GM19043 (cell line): ENCODE results near the gene LMF2.
A peak's percentile ranks its signal among the peaks of the same experiment; 100 is the strongest.
"Not testable (repeated sequence)": the region's sequence is repeated elsewhere in the genome, so short reads cannot be mapped to it uniquely, and the experiment has no call there.

Experiments used
- ATAC-seq: cut with Tn5 transposase; IDR thresholded peaks from one replicate; pipeline ENCODE4 v1.9.1; 2021; ENCODE audit warnings: low read depth; ENCODE audit not compliant: unreplicated experiment

LMF2 gene

GRCh38 chr22:50524676-50525103 lies 17.2 kb upstream of the LMF2 start:
- no peak for ATAC-seq

DNA sequence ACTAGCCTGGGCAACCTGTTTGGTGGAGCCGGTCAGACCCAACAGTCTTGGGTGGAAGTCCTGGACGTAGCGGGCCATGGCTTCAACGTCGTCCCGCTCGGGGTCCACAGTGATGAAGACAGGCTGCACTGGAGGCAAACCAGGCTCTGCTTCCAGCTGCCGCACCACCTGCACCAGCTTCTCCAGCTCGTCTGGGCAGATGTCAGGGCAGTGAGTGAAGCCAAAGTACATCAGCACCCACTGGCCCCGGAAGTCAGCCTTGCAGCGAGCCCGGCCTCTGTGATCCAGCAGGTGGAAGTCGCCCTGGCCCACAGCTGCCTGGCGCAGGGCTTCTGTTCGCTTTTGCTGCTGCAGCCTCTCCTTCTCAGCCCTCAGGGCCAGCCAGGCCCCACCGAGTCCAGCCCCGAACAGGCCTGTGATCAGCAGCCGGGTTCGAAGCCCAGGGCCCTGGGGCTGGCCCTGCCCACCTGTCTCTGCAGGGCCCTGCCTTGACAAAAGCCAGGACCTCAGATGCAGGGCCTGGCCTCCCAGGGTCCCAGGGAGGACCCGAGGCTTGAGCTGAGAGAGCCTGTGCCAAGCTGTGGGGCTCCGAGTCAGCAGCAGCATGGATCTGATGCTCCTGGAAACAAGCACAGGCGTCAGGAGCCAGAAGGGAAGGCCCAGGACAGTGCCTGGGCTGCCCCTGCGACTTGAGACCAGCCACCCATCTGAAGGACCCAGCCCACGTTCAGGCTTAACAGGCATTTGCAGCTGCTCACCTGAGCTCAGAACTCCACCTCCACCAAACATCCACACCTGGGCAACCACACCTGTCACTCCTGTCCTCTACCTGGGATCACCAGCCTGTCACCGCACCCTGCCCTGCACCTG lies 16.5 kb upstream of the LMF2 start:
- no peak for ATAC-seq

GRCh38 chr22:50523458-50523805 lies 15.9 kb upstream of the LMF2 start:
- ATAC-seq = no peak

DNA sequence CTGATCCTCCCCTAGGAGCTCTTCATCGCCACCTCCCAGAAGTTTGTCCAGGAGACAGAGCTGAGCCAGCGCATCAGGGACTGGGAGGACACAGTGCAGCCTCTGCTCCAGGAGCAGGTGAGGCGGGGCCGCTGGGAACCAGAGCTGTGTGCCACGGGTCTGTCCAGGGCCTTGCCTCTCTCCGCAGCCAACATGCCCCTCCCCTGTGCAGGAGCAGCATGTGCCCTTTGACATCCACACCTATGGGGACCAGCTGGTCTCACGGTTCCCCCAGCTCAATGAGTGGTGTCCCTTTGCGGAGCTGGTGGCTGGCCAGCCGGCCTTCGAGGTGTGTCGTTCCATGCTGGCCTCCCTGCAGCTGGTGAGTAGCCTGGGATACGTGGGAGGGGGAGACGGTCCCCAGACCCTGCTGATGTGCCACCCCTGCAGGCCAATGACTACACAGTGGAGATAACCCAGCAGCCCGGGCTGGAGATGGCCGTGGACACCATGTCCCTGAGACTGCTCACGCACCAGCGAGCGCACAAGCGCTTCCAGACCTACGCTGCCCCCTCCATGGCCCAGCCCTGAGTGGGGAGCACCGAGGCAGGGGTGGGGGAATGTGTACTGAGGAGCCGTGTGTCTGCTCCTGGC lies 15.4 kb upstream of the LMF2 start:
- no peak for ATAC-seq

DNA sequence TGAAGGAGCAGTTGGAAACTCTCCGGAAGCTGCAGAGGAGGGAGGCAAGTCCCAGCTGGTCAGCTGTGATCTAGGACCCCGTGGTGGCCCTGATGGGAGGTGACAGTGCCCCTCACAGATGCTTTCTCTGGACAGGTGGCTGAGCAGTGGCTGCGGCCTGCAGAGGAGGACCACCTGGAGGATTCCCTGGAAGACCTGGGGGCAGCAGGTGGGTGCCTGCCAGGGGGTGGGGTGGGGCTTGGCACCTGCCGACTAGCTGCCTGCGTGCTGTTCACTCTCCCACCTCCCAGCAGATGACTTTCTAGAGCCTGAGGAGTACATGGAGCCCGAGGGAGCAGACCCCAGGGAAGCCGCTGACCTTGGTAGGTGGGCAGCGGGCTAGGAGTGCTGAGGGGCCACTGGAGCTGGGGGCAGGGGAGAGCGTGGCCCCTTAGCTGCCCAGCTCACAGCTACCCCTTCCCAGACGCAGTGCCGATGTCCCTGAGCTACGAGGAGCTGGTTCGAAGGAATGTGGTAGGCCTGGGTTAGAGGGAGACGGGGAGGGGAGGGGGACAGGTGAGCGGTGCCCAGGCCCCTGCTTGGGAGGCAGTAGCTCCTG lies 14.8 kb upstream of the LMF2 start:
- no peak for ATAC-seq

DNA sequence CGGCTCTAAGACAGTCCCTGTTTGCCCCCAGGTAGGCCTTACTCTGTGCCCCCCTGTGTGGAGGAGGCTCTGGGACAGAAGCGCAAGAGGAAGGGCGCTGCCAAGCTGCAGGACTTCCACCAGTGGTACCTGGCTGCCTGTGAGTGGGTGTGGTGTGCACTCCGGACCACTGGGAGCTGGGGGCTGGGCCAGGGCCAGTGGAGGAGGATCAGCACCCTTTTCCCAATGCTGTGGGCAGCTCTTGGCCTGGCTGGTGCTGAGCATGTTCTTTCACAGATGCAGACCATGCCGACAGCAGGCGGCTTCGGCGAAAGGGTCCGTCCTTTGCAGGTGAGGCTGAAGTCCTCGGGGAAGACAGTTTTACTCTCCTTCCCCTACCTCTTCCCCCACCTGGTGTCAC lies 14.2 kb upstream of the LMF2 start:
- ATAC-seq = no peak

GRCh38 chr22:50520826-50521453 lies 13.4 kb upstream of the LMF2 start:
- ATAC-seq = no peak

- not testable (repeated sequence) for ATAC-seq
These were observed 12.7 kb upstream of the LMF2 start for GRCh38 chr22:50520184-50520583.

- no peak for ATAC-seq
These were observed 11.6 kb upstream of the LMF2 start for GRCh38 chr22:50519151-50519550.

DNA sequence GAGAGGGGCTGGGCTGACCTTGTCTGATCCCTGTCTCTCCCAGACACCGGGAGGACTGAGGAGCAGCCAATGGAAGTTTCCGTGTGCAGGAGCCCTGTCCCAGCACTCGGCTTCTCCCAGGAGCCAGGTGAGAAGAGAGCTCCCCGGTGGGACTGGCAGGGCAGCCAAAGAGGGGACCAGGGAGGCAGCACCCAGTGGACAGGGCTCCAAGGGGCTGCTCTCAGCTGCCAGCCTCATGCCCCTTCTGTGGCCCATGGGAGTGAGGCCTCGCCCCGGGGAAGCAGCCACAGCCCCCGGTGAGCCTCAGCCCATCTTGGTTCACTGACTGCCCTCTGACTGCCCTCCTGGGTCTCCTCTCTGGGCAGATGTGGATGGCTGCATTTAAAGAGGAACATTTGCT lies 11.1 kb upstream of the LMF2 start:
- ATAC-seq = no peak

- no peak for ATAC-seq
These were observed 10.2 kb upstream of the LMF2 start for GRCh38 chr22:50517495-50518260.

DNA sequence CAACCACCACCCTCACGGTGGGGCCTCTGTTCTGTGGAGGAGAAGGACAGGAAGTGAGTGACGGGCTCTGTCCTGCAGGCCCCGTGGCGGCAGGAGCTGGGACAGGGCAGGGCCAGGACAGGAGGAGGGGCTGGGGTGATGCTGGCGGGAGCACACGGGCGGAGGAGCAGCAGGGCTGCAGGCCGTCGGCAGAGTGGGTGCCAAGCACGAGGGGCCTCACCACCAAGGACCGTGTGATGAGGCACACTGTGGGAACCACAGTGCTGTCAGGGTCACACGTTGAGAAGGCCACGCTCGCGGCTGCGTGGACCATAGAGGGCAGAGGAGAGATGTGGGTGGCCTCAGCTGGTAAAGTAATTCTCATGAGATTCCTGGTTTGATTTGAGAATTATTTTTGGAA lies 9.4 kb upstream of the LMF2 start:
- no peak for ATAC-seq

GRCh38 chr22:50516068-50516467 lies 8.6 kb upstream of the LMF2 start:
- no peak for ATAC-seq

- ATAC-seq = no peak
These were observed 5.7 kb upstream of the LMF2 start for GRCh38 chr22:50513175-50513574.

GRCh38 chr22:50508897-50509296 lies 1.4 kb upstream of the LMF2 start:
- no peak for ATAC-seq

- peak; percentile 75 for ATAC-seq
These were observed 736 bp upstream of the LMF2 start, which contains the start of gene NCAPH2 for GRCh38 chr22:50507991-50508884. Gene NCAPH2 (plus strand): TSS chr22:50508224. CDS start chr22:50508338, 114 bp downstream.

DNA sequence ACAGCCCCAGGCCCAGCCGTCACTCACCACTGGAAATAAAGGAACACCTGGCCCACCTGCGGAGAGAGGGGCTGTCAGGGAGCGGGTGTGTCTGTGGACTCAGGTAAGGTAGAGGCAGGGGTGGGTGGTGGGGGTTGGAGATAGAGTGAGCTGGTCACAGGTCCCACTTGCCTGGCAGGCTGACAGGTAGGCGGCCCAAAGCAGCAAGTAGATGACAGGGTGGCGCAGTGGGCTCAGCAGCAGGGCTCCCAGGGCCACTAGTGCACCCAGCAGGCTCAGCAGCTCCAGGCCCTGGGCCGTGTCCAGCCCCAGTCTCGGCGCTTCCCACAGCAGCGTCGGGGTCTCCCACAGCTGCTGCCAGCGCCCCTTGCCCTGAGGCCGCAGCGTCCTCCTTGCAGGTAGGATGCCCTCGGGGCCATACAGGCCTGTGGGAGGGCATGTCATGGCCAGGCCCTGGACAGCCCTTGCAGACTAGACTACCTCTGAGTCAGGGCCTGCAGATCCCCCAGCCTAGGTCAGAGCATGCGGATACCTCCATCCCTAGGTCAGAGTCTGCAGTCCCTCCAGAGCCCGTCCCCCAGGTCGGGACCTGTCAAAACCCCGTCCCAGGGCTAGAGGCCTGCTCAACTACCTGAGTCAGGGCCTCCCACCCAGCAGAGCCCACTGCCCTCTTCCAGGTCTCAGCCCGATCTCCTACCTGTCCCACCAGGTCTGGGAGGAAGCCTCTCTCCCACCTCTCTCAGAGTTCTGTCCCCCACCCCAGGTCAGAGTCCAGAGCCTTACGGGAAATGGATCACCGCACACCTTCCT lies 686 bp downstream of the LMF2 start:
- no peak for ATAC-seq

DNA sequence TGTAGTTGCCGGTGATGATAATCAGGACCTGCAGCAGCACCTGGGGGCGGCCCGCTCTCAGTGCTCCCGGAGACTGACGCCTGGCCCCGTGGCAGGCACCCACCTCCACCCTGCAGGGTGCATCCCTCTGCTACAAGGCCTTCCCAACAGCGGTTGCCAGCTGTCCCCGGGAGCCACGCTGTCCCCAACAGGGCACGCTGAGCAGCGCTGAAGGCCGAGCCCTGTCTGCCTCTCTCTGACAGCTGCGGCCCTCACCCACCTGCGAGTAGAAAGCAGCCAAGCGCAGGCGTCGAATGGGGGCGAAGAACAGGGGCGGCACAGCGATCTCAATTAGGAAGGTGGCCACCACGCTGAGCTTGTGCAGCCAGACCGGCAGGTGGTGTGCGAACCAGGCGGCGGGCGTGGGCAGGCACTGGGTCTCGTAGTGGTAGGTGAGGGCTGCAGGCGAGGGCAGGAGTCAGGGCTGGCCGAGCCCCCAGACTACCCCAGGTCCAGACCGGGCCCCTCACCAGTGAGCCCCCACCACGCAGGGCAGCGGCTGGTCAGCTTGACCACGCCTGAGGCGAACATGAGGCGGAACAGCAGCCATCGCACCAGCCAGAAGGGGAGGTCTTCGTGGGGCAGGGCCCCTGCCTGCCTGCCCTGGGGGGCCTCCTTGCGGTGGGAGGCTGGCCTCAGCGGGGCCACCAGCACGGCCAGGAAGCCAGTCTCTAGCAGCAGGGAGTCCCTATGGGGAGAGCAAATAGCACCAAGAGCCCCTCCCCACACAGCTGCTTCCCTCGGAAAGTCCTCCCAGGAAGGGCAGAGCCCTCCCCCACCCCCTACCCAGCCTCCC lies 1.5 kb downstream of the LMF2 start:
- ATAC-seq = no peak
